ENCODE data around the gene KCNJ5. TPM values are rescaled to one million over a fixed set of nuclear protein-coding genes. Genes with fewer than 3 reads are reported as not detected.

KCNJ5 gene
- total and polyA plus RNA-seq, 2 of the 4 experiments (the other 2 are of a cell fraction) = 0.07 to 0.18 TPM

DNA sequence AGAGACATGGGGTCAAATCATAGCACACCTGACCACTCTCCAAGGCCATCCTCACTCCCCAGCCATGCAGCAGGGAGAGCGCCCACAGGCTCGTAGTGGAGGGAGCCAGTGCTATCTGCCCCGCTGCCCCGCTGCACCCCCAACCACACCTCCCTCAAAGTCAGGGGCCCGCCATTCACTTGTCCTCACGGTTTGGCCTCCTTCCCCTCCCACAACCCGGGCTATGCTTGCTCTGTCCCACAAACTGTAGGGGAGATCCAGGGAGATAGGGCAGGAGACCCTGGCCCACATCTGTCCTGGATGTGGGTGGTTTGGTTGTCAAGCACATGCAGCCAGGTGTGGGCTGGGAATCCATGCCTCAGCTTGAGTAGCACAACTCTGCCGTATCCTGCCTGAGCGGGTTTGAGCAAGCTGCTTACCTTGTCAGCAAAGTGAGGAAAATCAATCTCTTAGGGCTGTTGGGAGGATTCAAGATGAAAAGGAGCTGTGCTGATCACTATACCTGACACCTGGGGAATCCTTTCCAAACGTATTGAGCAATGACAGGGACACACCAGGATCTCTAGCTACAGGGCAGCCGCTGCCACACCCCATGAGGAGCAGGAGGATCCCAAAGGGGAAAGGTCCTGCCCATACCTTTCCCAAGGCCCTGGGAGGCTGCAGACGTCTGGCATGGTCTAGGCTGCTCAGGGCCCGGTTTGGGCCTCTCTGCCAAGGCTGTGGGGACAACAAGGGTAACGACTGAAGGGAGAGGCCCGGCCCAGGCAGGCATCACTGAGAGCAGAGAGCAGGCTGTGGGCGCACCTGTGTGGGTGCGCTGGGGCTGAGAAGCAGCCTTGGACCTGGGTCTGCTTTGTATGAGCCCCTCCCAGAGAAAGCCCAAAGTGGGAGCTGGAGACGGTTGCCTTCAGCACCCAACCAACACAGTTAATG lies 23.3 kb downstream of the KCNJ5 start (continued):
- no peak for TF ChIP-seq RCOR1 (IDR thresholded peaks at IDR 0.05; ENCODE audit: insufficient replicate concordance, low read length)

GRCh38 chr11:128915149-128915521 lies 24.0 kb downstream of the KCNJ5 start:
- no peak for ATAC-seq (ENCODE audit: low read depth)
- H3K9me1 ChIP-seq (ENCODE audit: insufficient read depth, low read length) = peaks cover 4% of the 10 kb centered on the region; the same call in 1 of the 2 replicates
- dilution Hi-C loops (cut with HindIII; ENCODE audit: low sequenced_read_pairs, unreplicated experiment) = no loop called here
- H4K5ac ChIP-seq (ENCODE audit: low read depth, low read length) = no peak overlapping the region
- peaks cover 3% of the 10 kb centered on the region; the same call in 1 of the 2 replicates for H3K9me3 ChIP-seq (ENCODE audit: control insufficient read depth, insufficient read depth, low read length)
- in situ Hi-C loops (cut with MboI; ENCODE audit: low sequenced_read_pairs) = no loop called here
- no peak overlapping the region for H3K56ac ChIP-seq (ENCODE audit: extremely low read depth, insufficient read depth, low read length)
- no peak overlapping the region for H2BK5ac ChIP-seq (ENCODE audit: low read depth, low read length, poor library complexity, severe bottlenecking)
- H3K27ac ChIP-seq (ENCODE audit: insufficient read depth, low read length) = no peak overlapping the region
- peaks cover 40% of the 10 kb centered on the region for H3K27me3 ChIP-seq (ENCODE audit: control insufficient read depth, insufficient read depth, low read length)
- BruUV-seq (replicated peaks) = no TSS peak
- no peaks in the 10 kb centered on the region for H4K20me1 ChIP-seq (ENCODE audit: insufficient read depth, low read length)
- no peak overlapping the region for H2BK120ac ChIP-seq (ENCODE audit: low read depth, low read length)
- no peak overlapping the region for H4K91ac ChIP-seq (ENCODE audit: insufficient read depth, low read depth, low read length)
- ChIA-PET POLR2A (ENCODE audit: unreplicated experiment) (no interaction called here), CTCF (no interaction called here)
- 14% methylated on average over 1 of the region's 6 CpGs; no CpG with 5 or more reads in 1 of the 2 experiments for WGBS, 2 experiments (ENCODE audit: extremely low coverage in 2 of 2, insufficient read length in 1 of 2)
- TF ChIP-seq FOS (IDR thresholded peaks at IDR 0.05; ENCODE audit: low read depth, low read length) = no peak
- no peak for TF ChIP-seq RCOR1 (IDR thresholded peaks at IDR 0.05; ENCODE audit: insufficient replicate concordance, low read length)
- H2BK15ac ChIP-seq (ENCODE audit: low read depth, low read length) = no peak overlapping the region
- H2AK9ac ChIP-seq (replicated peaks; ENCODE audit: low read depth, low read length, poor library complexity) = no peak overlapping the region
- no peak overlapping the region for H3K4ac ChIP-seq (ENCODE audit: low read depth, low read length)
- no peak overlapping the region for H4K8ac ChIP-seq (ENCODE audit: low read depth in 2 of 2, low read length in 2 of 2)
- no peaks in the 10 kb centered on the region for H3K36me3 ChIP-seq (ENCODE audit: control insufficient read depth, insufficient read depth, low read length)
- no peak overlapping the region for H3K9ac ChIP-seq (ENCODE audit: low read depth, low read length)
- no peak overlapping the region for H3K4me2 ChIP-seq (ENCODE audit: low read depth, low read length)
- H3K23ac ChIP-seq (ENCODE audit: low read depth, low read length) = no peak overlapping the region
- no peak overlapping the region for H2AK5ac ChIP-seq (ENCODE audit: low read depth, low read length)
- intact Hi-C loops (cut with micrococcal nuclease) = no loop called here
- no peak for DNase-seq
- no peak overlapping the region for H3K4me3 ChIP-seq (ENCODE audit: insufficient read depth, low read depth, low read length)
- H3K79me1 ChIP-seq (ENCODE audit: low read depth in 1 of 2, low read length in 2 of 2) = no peaks in the 10 kb centered on the region
- H3K4me1 ChIP-seq (ENCODE audit: control insufficient read depth, insufficient read depth, low read length) = peaks cover 8% of the 10 kb centered on the region
- no peak overlapping the region for H2AFZ ChIP-seq (replicated peaks; ENCODE audit: low read length, poor library complexity)
- H3K18ac ChIP-seq (ENCODE audit: low read depth, low read length) = no peak overlapping the region
- no peak overlapping the region for H2BK20ac ChIP-seq (ENCODE audit: low read depth, low read length)
- H3K14ac ChIP-seq (replicated peaks; ENCODE audit: low read depth, low read length) = no peak overlapping the region
